ENCODE results near the gene PDXK. TPM values are rescaled to one million over a fixed set of nuclear protein-coding genes. Genes with fewer than 3 reads are reported as not detected.

Gene PDXK
- total RNA-seq, 4 donors from 2014 or later: 122 to 156 (median 143) TPM

DNA sequence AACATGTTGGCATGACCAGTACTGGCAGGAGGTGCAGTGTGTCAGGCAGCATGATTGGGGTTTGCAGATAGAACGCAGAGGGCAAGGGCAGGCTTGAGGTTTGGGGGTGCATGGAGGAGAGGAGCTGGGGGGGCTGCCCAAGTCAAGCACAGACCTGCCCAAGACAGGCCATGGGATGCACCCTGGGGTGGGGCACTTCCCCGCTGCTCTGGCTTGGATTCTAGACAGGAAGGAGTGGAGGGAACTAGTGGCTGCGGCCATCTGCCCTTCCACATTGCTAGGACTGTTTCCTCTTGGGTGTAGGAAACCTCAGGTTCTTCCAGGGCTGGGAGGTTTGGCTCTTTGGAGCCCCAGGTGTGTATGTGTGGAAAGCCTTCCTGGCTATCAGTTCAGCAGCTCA lies 3.0 kb downstream of the PDXK start:
- Histone ChIP-seq H3K27ac (peak overlapping the region in 1 of 4 donors; percentile 91), H3K9me3 (no peaks in the 10 kb centered on the region), H3K36me3 (peaks cover 0 to 14% (median 4%) of the 10 kb centered on the region in 3 donors), H3K27me3 (no peaks in the 10 kb centered on the region), H3K4me1 (peaks cover 0 to 62% (median 34%) of the 10 kb centered on the region in 4 donors), H3K4me3 (peak overlapping the region in 1 of 4 donors; percentile 88)
- 67 to 90% methylated on average over 3 of the region's 3 CpGs for WGBS, 2 donors
- no peak for TF ChIP-seq EP300 (IDR thresholded peaks at IDR 0.05)
- TF ChIP-seq CTCF (IDR thresholded peaks at IDR 0.05): no peak
- TF ChIP-seq POLR2A (IDR thresholded peaks at IDR 0.05): no peak
- no peak for DNase-seq (ENCODE audit: low spot score in 2 of 2)

GRCh38 chr21:43723648-43724047 lies 4.7 kb downstream of the PDXK start:
- WGBS, 2 donors: 87 to 94% methylated on average over 3 to 12 of the region's 12 CpGs
- Histone ChIP-seq H3K27ac (no peak overlapping the region), H3K27me3 (no peaks in the 10 kb centered on the region), H3K9me3 (no peaks in the 10 kb centered on the region), H3K4me3 (no peak overlapping the region), H3K36me3 (peaks cover 0 to 14% (median 4%) of the 10 kb centered on the region in 3 donors), H3K4me1 (peaks cover 0 to 71% (median 46%) of the 10 kb centered on the region in 4 donors)
- DNase-seq (ENCODE audit: low spot score in 2 of 2): no peak
- no peak for TF ChIP-seq POLR2A (IDR thresholded peaks at IDR 0.05)
- TF ChIP-seq CTCF (IDR thresholded peaks at IDR 0.05): no peak
- TF ChIP-seq EP300 (IDR thresholded peaks at IDR 0.05): no peak

DNA sequence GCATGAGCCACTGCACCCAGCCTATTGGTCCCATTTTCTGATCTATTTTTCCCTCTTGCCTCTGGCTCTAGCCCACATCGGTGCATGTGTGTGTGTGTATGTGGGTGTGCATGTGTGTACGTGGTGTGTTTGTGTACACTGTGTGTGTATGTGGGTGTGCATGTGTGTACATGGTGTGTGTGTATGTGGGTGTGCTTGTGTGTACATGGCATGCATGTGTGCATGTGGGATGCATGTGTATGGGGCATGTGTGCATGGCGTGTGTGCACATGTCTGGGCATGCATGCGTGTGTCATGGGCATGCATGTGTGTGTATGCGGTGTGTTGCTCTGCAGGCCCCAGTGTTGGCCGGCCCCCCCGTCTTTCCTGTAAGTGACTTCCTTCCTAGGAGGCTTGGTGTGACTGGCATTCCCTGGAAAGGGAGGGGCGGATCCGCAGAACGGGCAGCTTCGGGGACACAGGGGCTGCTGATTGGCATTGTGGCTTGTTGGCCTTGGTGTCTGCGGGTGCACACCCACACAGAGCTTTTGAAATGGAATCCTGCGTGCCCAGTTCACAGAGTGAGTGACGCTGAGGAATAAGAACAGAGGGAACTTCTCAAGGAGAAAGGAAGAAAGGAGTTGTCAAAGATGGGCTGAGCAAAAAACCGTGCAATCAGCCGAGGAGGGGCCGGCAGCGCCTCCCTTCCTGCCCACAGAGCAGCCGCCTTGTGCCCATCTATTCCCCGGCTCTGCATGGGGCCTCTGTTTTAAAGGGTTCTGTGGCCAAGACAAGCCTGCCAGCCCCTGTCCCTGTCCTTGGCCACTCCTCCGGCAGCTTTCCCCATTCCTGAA lies 8.0 kb downstream of the PDXK start:
- H3K36me3 ChIP-seq: peaks cover 0 to 14% (median 4%) of the 10 kb centered on the region in 3 donors
- H3K4me1 ChIP-seq: peaks cover 0 to 81% (median 43%) of the 10 kb centered on the region in 4 donors
- no peak overlapping the region for H3K4me3 ChIP-seq
- WGBS, 2 donors: 50 to 53% methylated on average over 21 of the region's 21 CpGs
- H3K27me3 ChIP-seq: no peaks in the 10 kb centered on the region
- no peaks in the 10 kb centered on the region for H3K9me3 ChIP-seq
- H3K27ac ChIP-seq: peak overlapping the region; percentile 81 to 98 (median 96)
- peak in 1 of 2 donors; percentile 11 for TF ChIP-seq EP300 (IDR thresholded peaks at IDR 0.05)
- no peak for TF ChIP-seq CTCF (IDR thresholded peaks at IDR 0.05)
- TF ChIP-seq POLR2A (IDR thresholded peaks at IDR 0.05): no peak
- no peak for DNase-seq (ENCODE audit: low spot score in 2 of 2)

DNA sequence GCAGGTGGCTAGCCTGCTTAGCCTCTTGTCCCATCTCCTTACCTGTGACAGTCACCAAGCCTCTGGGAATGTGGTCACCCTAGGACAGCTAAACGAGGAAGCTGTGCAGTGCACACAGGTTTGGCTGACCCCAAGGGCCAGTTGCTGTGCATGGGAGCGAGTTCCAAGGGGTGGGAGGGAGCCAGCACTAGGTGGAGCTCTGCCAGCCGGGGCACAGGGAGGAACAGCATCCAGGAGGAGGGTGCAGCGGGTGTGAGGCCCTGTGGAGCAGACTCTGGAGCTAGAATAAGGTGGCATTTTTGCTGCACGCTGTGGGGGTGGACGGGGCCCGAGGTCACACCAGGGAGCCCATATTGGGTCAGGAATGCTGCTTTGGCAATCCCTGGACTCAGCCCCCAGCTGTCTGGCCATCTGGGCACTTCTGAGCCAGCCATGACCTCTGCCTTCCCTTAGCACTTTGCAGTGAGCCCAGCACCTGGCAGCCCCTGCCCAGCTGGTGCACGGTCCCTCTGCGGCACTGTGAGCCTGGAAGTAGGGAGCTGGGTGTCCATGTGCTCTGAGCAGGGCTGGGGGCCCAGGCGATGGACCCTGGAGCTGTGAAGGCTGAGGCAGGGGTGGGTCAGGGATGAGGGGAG lies 8.7 kb downstream of the PDXK start:
- Histone ChIP-seq H3K27me3 (no peaks in the 10 kb centered on the region), H3K4me1 (peaks cover 0 to 81% (median 49%) of the 10 kb centered on the region in 4 donors), H3K9me3 (no peaks in the 10 kb centered on the region), H3K27ac (peak overlapping the region; percentile 81 to 98 (median 96)), H3K4me3 (peak overlapping the region in 3 of 4 donors; percentile 36 to 70 (median 67)), H3K36me3 (peaks cover 0 to 14% (median 4%) of the 10 kb centered on the region in 3 donors)
- 38 to 47% methylated on average over 10 of the region's 10 CpGs for WGBS, 2 donors
- TF ChIP-seq EP300 (IDR thresholded peaks at IDR 0.05) (no peak), POLR2A (IDR thresholded peaks at IDR 0.05) (no peak), CTCF (IDR thresholded peaks at IDR 0.05) (no peak)
- no peak for DNase-seq (ENCODE audit: low spot score in 2 of 2)

DNA sequence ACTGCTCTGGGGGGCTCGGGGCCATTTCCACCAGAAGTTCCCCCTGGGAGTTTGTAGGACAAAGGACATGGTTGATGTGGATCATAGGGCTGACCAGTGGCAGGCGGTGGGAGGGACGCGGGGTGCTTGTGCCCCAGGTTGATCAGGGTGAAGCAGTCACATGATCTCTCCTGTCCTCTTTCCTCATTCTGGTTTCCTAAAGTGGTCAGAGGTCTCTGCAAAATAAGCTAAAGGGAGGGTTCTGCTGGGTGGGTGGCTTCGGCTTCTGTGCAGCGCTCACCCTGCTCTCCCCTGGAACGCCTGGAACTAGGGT lies 9.2 kb downstream of the PDXK start:
- peak overlapping the region; percentile 36 to 70 (median 64) for H3K4me3 ChIP-seq
- H3K27me3 ChIP-seq: no peaks in the 10 kb centered on the region
- TF ChIP-seq EP300 (IDR thresholded peaks at IDR 0.05) (no peak), CTCF (IDR thresholded peaks at IDR 0.05) (no peak), POLR2A (IDR thresholded peaks at IDR 0.05) (no peak)
- H3K36me3 ChIP-seq: peaks cover 0 to 14% (median 4%) of the 10 kb centered on the region in 3 donors
- H3K27ac ChIP-seq: peak overlapping the region; percentile 81 to 98 (median 96)
- no peaks in the 10 kb centered on the region for H3K9me3 ChIP-seq
- H3K4me1 ChIP-seq: peaks cover 0 to 85% (median 51%) of the 10 kb centered on the region in 4 donors
- 24 to 27% methylated on average over 4 to 6 of the region's 7 CpGs for WGBS, 2 donors
- DNase-seq (ENCODE audit: low spot score in 2 of 2): no peak

Measured in tibial nerve (tissue), 4 donors.